Left kidney (tissue), 2 donors: ENCODE results near the gene SSTR5. TPM values are rescaled to one million over a fixed set of nuclear protein-coding genes. Genes with fewer than 3 reads are reported as not detected.

ENCODE experiments used
- DNase-seq: peaks from one replicate; pipeline ENCODE4 v3.0.0-alpha.2; 2013
- polyA plus RNA-seq: library from polyadenylated mRNA; unstranded; fragments of 120-200 nt; gene quantifications from one replicate; pipeline ENCODE4 v1.2.1, GENCODE V29; 2013; ENCODE audit not compliant: insufficient read length

Gene SSTR5
- polyA plus RNA-seq, 1 donor, result 0.27 TPM

DNA sequence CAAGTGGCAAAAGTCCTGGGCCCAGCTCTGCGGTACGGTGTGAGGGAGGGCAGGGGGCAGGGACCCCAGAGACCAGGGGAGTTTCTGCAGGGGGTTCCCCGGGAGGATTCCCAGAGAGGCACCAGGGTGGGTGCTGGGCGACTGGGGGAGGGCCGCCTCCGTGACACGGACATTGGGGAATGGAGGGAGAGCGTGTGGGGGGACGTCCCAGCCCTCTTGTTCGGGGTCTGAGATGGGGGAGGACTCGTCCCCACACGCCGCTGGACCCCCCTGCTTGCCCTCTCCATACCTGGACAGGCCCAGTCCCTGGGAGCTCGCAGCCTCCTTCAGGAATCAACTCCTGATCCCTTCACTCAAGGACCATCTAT is 49.8 kb downstream of the SSTR5 start:
- no peak for DNase-seq

DNA sequence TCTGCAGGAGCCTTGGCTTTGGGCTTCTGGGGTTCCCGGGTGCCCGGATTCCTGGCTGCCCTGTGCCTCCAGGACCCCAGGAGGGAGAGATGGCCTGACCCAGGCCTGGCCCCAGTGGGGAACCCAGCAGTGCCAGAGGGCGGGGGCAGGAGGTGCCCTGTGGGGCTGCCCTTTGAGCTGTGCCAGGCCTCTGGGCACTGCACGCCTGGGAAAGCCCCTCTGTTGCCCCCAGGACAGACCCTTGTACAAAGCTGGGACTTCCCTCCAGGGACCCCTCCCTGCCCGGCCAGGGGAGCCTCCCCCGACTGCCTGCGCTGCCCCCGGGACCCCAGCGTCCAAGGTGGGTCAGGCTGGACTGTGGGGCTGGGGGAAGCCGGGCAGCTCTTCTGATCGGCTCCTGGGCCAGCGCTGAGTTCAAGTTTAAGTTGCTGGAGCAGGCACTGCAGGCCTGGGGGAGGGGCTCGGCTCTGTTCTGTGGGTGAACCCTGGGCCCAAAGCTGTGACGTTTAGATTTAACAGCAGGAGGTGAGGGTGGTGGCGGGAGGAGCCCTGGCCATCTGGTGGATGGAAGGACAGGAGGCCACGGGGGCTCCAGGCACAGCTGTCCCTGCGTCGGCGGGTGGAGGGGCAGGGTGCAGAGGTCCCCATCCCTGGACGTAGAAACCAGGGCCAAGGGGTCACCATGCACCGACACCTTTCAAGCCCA is 51.1 kb downstream of the SSTR5 start:
- no peak for DNase-seq

- DNase-seq, result no peak
Observed at GRCh38 chr16:1124291-1124690, 51.7 kb downstream of the SSTR5 start.

DNA sequence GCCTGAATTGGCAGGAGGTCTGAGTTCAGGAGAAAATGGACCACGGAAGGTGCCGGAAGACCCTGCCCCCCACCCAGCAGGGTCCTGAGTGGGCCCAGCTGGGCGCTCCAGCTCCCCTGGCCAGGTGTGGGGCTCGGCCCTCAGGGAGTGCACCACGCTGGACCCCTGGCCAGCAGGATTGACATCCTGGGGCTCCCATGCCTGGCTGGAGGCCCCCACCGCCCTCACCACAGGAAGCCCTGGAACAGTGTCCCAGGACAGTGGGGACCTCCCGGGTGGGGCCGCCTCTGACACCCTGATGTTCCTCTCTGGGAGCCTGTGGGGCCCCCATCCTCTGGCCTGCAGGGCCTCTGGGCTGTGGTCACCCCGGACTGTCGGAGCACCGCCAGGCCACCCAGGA is 52.2 kb downstream of the SSTR5 start:
- DNase-seq, result no peak

DNA sequence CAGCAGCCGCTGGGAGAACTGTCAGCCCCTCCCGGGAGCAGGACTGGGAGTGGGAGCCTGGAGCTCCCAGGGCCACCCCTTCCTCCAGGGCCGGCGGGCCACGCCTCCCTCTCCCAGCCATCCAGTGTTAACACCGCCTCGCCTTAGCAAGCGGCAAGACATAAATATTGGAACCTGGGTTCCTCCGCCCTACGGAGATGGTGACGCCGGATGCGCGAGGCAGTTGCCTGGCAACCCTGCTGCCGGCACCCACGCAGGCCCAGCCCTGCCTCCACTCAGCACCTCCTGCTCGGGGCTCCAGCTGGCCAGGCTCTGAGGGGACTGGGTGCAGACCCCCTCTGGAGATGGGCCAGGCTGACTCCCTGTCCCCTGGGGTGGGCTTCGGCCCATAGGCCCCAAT is 52.9 kb downstream of the SSTR5 start:
- DNase-seq, result peak; percentile 78

DNA sequence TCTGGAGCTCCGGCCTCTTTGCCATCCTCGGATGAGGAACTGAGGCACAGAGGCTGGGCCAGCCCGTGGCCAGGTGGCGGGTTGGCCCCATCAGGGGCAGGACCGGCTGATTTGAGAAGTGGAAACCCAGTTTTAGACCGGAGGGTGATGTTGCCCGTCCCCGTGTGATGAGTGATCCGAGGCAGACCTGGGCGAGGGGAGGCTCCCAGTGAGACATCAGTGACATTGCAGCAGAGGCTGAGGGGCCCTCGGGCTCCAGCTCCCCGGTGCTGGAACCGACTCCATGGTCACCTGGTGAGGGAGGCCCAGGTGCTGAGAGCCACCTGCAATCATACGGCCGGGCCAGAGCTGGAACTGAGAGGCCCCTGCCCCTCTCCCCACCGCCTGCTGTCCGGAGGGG is 53.5 kb downstream of the SSTR5 start:
- no peak for DNase-seq

DNA sequence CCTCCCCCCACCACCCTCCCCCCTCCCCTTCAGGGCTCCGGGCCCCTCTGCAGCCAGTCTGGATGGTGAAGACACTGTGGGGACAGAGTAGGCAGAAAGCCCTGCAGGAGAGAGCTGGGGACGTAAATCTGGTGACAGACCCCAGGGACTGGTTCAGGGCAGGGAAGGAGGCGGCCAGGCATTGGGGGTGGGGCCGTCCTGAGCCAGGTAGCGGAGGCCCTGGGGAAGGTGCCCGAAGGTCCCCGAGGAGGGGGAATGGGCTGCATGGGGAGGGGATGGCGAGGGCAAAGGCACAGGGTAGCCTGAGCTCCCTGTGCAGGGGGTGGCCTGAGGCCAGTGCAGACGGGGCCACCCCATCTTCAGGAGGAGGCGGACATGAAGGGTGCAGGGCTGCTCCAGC is 54.0 kb downstream of the SSTR5 start:
- DNase-seq, result no peak

GRCh38 chr16:1127101-1127500 is 54.6 kb downstream of the SSTR5 start:
- no peak for DNase-seq

DNA sequence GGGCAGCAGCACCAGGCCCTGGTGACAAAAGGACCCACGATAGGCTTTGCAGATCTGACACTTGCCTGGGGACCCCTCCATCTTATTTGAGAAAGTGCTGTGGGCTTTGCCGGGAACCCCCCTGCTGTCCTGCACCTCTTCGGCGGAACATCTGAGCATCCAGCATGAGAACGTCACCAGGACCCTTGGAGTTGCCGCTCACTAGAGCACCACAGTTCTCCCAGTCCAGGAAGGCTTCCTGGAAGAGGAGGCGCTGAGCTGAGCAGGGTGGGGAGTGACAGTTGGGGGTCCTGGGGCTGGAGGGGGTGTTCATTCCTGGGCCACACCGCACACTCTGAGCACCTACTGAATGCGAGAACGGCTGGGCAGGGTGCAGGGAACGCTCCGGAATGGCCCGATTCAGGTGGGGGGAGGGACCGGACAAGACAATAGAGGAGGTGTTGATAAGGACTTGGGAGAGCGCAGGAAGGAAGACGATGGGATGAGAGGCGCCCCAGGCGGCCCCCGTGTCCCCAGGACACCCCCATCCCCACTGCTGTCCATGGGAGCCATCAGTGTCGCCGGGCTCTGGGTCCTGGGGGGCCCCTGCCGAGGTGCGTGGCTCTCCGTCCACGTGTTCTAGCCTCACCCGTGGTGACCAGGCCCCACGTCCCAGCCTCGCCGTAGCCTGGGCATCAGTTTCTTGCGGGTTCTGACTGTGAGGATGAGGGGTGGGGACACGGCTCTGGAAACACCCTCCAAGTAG is 55.6 kb downstream of the SSTR5 start:
- DNase-seq, result no peak

DNA sequence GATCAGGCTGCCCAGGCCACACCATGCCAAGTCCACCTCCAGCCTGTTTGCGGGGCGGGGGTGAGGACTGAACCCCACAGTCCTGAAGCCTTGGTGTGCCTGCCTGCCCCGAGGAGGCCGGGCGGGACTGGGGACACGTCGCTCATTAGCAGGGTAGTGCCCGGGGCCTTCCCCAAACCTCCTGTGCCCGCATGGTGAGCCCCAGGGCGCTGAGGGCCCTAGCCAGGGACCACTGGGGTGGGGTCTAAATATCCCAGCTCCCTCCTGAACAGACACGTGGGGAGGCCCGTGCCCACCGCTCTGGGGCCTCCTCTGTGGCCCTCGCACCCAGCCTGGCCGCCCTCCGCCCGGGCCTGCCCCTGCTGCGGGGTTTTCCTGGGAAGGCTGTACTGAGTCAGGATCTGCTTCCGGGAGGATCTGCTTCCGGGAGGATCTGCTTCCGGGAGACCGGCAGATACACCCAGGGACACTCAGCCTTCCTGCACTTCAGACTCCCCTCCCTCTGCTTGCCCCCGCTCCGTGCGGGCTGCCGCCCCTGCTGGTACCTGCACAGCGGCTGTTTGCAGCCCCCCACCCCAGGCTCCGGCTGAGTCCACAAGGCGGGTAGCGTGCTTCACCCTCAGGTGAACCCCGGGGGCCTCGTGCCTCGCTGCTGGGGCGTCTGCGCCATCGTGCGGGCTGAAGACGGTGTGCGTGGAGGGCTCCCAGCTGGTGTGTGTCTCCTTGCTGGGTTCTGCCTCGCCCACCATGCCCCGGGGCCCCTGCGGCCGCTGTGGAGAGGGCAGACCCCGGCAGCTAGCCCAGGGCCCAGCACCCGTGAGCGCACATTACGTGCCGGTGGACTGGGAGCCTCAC is 56.8 kb downstream of the SSTR5 start:
- DNase-seq, result no peak

- no peak for DNase-seq
Observed at GRCh38 chr16:1130382-1130781, 57.8 kb downstream of the SSTR5 start.

Other genes starting within 250 kb of the SSTR5 start
- 18.7 TPM for gene LMF1, start 101.8 kb upstream of the SSTR5 start, polyA plus RNA-seq
- gene SOX8, start 91.0 kb upstream of the SSTR5 start, polyA plus RNA-seq, result 2.9 TPM
- gene C1QTNF8, start 23.5 kb downstream of the SSTR5 start, polyA plus RNA-seq, result not detected
- 17.0 TPM for gene CACNA1H, start 80.4 kb downstream of the SSTR5 start, polyA plus RNA-seq
- gene TPSG1, start 152.5 kb downstream of the SSTR5 start, polyA plus RNA-seq, result 0.85 TPM
- 0.18 TPM for gene TPSB2, start 157.4 kb downstream of the SSTR5 start, polyA plus RNA-seq
- gene TPSAB1, start 168.0 kb downstream of the SSTR5 start, polyA plus RNA-seq, result not detected
- gene TPSD1, start 183.3 kb downstream of the SSTR5 start, polyA plus RNA-seq, result not detected
- gene UBE2I, start 236.9 kb downstream of the SSTR5 start, polyA plus RNA-seq, result 162 TPM